Fibroblast of mammary gland (primary cell): ENCODE data around the gene CAPN5.

Source experiments
- DNase-seq: peaks from one replicate; pipeline ENCODE4 v3.0.0-alpha.2; 2010; ENCODE audit warnings: low read depth
- H3K4me3 ChIP-seq: 2 replicates; pipeline ENCODE4 v1.5.1; 2011; ENCODE audit warnings: low read depth, mild to moderate bottlenecking, low read length, moderate library complexity; ENCODE audit not compliant: control insufficient read depth
- CTCF ChIP-seq: conservative IDR thresholded peaks from 2 replicates; pipeline ENCODE4 v1.5.1; 2011; ENCODE audit warnings: low read depth, low read length, inconsistent platforms; ENCODE audit not compliant: control insufficient read depth, insufficient read depth

Gene CAPN5

GRCh38 chr11:77129842-77130756, 63.3 kb downstream of the CAPN5 start:
- TF ChIP-seq CTCF, result no peak
- no peak for DNase-seq
- H3K4me3 ChIP-seq, result no peak overlapping the region

- DNase-seq, result peak; percentile 60
- no peak overlapping the region for H3K4me3 ChIP-seq
- no peak for TF ChIP-seq CTCF
These were observed 64.2 kb downstream of the CAPN5 start for GRCh38 chr11:77130763-77131513.

GRCh38 chr11:77131560-77131959, 64.8 kb downstream of the CAPN5 start:
- H3K4me3 ChIP-seq, result no peak overlapping the region
- TF ChIP-seq CTCF, result no peak
- no peak for DNase-seq

GRCh38 chr11:77135069-77135468, 68.3 kb downstream of the CAPN5 start:
- DNase-seq, result no peak
- no peak overlapping the region for H3K4me3 ChIP-seq
- TF ChIP-seq CTCF, result no peak

- DNase-seq, result peak; percentile 51
- no peak overlapping the region for H3K4me3 ChIP-seq
- no peak for TF ChIP-seq CTCF
These were observed 69.3 kb downstream of the CAPN5 start for GRCh38 chr11:77136074-77136473.

- no peak for TF ChIP-seq CTCF
- no peak overlapping the region for H3K4me3 ChIP-seq
- no peak for DNase-seq
These were observed 70.1 kb downstream of the CAPN5 start for GRCh38 chr11:77136784-77137420.
